ENCODE measurements around the gene P2RX3. TPM values are rescaled to one million over a fixed set of nuclear protein-coding genes. Genes with fewer than 3 reads are reported as not detected.

The P2RX3 gene
- total and polyA plus RNA-seq, 9 donors, result 0.12 to 0.13 TPM; not detected in 7

DNA sequence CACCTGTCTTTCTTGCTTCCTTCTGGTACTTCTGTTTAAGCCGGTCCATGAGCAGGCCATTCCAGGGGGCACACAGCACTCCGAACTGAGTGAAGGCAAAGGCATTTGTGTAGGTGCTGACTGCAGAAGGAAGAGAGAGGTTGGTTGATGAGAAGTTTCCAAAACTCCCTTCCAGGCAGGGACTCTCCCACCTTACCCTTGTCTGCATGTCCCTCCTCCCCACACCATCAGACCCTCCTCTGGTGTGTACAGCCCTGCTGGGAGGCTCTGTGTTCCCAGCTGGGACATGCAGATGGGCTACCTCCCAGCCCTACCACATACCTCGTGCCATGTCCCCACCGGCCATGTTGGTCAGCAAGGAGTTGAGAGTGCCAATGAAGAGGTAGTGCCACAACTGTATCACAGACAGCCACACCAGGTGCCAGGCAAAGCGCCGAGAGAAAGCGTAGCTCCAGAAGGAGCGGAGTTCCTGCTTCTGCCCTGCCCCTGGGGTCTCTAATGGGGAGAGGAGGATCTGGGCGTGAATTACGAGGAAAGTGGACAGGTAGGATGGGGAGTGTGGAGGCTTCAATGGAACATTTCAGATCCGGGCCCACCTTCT lies 76.6 kb downstream of the P2RX3 start:
- no peaks in the 10 kb centered on the region for H3K4me1 ChIP-seq (ENCODE audit: insufficient read depth)
- no peak for DNase-seq
- H3K27ac ChIP-seq, result no peak overlapping the region
- no peak overlapping the region for H3K4me3 ChIP-seq
- H3K36me3 ChIP-seq, result no peaks in the 10 kb centered on the region
- intact Hi-C loops (cut with DNase I), result no loop called here
- TF ChIP-seq EP300 (IDR thresholded peaks at IDR 0.05) (no peak), POLR2A (IDR thresholded peaks at IDR 0.05) (no peak)
- TF ChIP-seq, protein P1, sequence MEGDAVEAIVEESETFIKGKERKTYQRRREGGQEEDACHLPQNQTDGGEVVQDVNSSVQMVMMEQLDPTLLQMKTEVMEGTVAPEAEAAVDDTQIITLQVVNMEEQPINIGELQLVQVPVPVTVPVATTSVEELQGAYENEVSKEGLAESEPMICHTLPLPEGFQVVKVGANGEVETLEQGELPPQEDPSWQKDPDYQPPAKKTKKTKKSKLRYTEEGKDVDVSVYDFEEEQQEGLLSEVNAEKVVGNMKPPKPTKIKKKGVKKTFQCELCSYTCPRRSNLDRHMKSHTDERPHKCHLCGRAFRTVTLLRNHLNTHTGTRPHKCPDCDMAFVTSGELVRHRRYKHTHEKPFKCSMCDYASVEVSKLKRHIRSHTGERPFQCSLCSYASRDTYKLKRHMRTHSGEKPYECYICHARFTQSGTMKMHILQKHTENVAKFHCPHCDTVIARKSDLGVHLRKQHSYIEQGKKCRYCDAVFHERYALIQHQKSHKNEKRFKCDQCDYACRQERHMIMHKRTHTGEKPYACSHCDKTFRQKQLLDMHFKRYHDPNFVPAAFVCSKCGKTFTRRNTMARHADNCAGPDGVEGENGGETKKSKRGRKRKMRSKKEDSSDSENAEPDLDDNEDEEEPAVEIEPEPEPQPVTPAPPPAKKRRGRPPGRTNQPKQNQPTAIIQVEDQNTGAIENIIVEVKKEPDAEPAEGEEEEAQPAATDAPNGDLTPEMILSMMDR (IDR thresholded peaks at IDR 0.05), result no peak
- no peaks in the 10 kb centered on the region for H3K9me3 ChIP-seq
- WGBS, 3 donors, result 96 to 97% (median 96%) methylated on average over 11 of the region's 11 CpGs
- no peaks in the 10 kb centered on the region for H3K27me3 ChIP-seq

DNA sequence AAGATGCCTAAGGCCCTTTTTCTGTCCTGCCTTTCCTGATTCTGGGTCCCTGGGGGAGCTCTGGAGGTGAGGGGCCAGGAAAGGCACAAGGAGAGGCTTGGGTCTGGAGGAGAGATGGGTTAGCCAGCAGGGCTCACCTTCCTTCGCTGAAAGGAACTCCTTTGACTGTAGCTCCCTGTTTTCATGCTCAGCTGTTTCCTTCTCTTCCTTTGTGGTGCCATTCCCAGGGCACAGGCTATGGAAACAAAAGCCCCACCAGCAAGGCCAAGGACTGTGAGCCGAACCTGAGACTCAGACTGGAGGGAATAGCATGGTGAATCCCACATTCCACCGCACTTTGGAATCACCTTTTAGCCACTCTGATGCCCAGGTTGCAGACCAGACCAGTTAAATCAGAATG lies 78.3 kb downstream of the P2RX3 start:
- Histone ChIP-seq H3K36me3 (no peaks in the 10 kb centered on the region), H3K4me1 (ENCODE audit: insufficient read depth) (no peaks in the 10 kb centered on the region), H3K4me3 (no peak overlapping the region), H3K9me3 (no peaks in the 10 kb centered on the region), H3K27me3 (no peaks in the 10 kb centered on the region), H3K27ac (no peak overlapping the region)
- intact Hi-C loops (cut with DNase I), result no loop called here
- DNase-seq, result no peak
- TF ChIP-seq, protein P1 (IDR thresholded peaks at IDR 0.05), result no peak
- no peak for TF ChIP-seq EP300 (IDR thresholded peaks at IDR 0.05)
- WGBS, 3 donors, result 86 to 94% (median 88%) methylated on average over 3 of the region's 3 CpGs

DNA sequence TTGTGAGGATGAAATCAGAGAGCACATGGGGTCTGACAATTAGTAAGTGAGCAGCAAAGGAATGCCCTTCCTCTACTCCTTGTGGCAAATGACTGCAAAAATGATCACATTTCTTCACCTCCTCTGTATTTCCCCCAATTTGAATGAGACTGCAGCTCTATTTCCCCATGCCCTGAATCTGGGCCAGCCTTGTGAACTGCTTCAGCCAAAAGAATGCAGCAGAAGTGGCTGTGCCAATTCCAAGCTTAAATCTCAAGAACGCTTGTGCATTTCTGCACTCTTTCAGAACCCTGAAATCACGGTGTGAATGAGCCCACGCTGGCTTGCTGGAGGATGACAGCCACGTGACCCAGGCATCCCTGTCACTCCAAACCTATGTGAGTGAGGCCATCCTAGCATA lies 78.9 kb downstream of the P2RX3 start:
- TF ChIP-seq POLR2A (IDR thresholded peaks at IDR 0.05), result no peak
- TF ChIP-seq EP300 (IDR thresholded peaks at IDR 0.05), result no peak
- TF ChIP-seq, protein P1 (IDR thresholded peaks at IDR 0.05), result no peak
- intact Hi-C loops (cut with DNase I), result no loop called here

DNA sequence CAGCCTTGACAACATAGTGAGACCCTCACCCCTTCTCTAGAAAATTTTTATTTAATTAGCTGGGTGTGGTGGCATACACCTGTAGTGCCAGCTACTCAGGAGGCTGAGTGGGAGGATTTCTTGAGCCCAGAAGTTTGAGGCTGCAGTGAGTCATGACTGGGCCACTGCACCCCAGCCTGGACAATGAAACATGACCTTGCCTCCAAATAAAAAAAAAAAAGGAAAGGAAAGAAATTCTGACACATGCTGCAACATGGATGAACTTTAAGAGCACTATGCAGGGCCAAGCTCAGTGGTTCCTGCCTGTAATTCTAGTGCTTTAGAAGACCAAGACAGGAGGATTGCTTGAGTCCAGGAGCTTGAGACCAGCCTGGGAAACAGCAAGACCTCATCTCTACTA lies 80.0 kb downstream of the P2RX3 start:
- TF ChIP-seq, protein P1 (IDR thresholded peaks at IDR 0.05), result no peak
- no peak for TF ChIP-seq POLR2A (IDR thresholded peaks at IDR 0.05)
- no peak for TF ChIP-seq EP300 (IDR thresholded peaks at IDR 0.05)
- Histone ChIP-seq H3K4me3 (no peak overlapping the region), H3K9me3 (no peaks in the 10 kb centered on the region), H3K27ac (no peak overlapping the region), H3K27me3 (no peaks in the 10 kb centered on the region), H3K4me1 (ENCODE audit: insufficient read depth) (no peaks in the 10 kb centered on the region), H3K36me3 (no peaks in the 10 kb centered on the region)
- no peak for DNase-seq
- intact Hi-C loops (cut with DNase I), result no loop called here

More for the DNA sequence above, 78.9 kb downstream of the P2RX3 start:
- H3K4me1 ChIP-seq (ENCODE audit: insufficient read depth), result no peaks in the 10 kb centered on the region
- H3K27ac ChIP-seq, result no peak overlapping the region
- H3K4me3 ChIP-seq, result no peak overlapping the region
- H3K36me3 ChIP-seq, result no peaks in the 10 kb centered on the region
- no peaks in the 10 kb centered on the region for H3K9me3 ChIP-seq
- no peak for DNase-seq
- WGBS, 3 donors, result 20 to 48% (median 31%) methylated on average over 4 of the region's 4 CpGs
- H3K27me3 ChIP-seq, result no peaks in the 10 kb centered on the region

All from ovary (tissue), 9 donors.